GM19328 (cell line): ENCODE measurements around the gene PLCD1.
A peak's percentile ranks its signal among the peaks of the same experiment; 100 is the strongest.
"Not testable (repeated sequence)": the region's sequence is repeated elsewhere in the genome, so short reads cannot be mapped to it uniquely, and the experiment has no call there.

Source experiments
- ATAC-seq: cut with Tn5 transposase; IDR thresholded peaks from one replicate; pipeline ENCODE4 v1.9.1; 2021; ENCODE audit warnings: mild to moderate bottlenecking, moderate library complexity; ENCODE audit not compliant: unreplicated experiment

The PLCD1 gene

GRCh38 chr3:37987751-37988179 is 41.7 kb downstream of the PLCD1 start:
- ATAC-seq, result no peak

- no peak for ATAC-seq
These were observed 42.1 kb downstream of the PLCD1 start for GRCh38 chr3:37987315-37987697.

- no peak for ATAC-seq
These were observed 42.7 kb downstream of the PLCD1 start for GRCh38 chr3:37986479-37987314.

GRCh38 chr3:37985637-37986320 is 43.7 kb downstream of the PLCD1 start:
- ATAC-seq, result no peak

GRCh38 chr3:37984596-37984995 is 44.8 kb downstream of the PLCD1 start:
- ATAC-seq, result no peak

GRCh38 chr3:37984051-37984450 is 45.4 kb downstream of the PLCD1 start:
- ATAC-seq, result no peak

GRCh38 chr3:37982331-37982730 is 47.1 kb downstream of the PLCD1 start:
- no peak for ATAC-seq

GRCh38 chr3:37981348-37981664 is 48.1 kb downstream of the PLCD1 start:
- ATAC-seq, result no peak

- no peak for ATAC-seq
These were observed 48.7 kb downstream of the PLCD1 start for GRCh38 chr3:37980462-37981347.

GRCh38 chr3:37979541-37980461 is 49.6 kb downstream of the PLCD1 start:
- ATAC-seq, result no peak

- peak; percentile 84 for ATAC-seq
These were observed 55.0 kb downstream of the PLCD1 start for GRCh38 chr3:37974121-37975083.

GRCh38 chr3:37973246-37974054 is 56.0 kb downstream of the PLCD1 start:
- ATAC-seq, result no peak

GRCh38 chr3:37972056-37972455 is 57.4 kb downstream of the PLCD1 start:
- ATAC-seq, result not testable (repeated sequence)

GRCh38 chr3:37971467-37971866 is 58.0 kb downstream of the PLCD1 start:
- no peak for ATAC-seq

- no peak for ATAC-seq
These were observed 58.6 kb downstream of the PLCD1 start for GRCh38 chr3:37970802-37971201.

- ATAC-seq, result no peak
These were observed 59.8 kb downstream of the PLCD1 start for GRCh38 chr3:37969596-37970100.

GRCh38 chr3:37968813-37969595 is 60.4 kb downstream of the PLCD1 start:
- no peak for ATAC-seq
